GM10266 (cell line): Measurements from ENCODE around the gene TCF19.

Experiments used
- DNase-seq: peaks from one replicate; pipeline ENCODE4 v3.0.0; 2012; ENCODE audit errors: extremely low spot score
- TF ChIP-seq, protein P1 (sequence below): IDR thresholded peaks from 2 replicates; pipeline ENCODE4 v1.5.1; 2012; ENCODE audit warnings: mild to moderate bottlenecking, low read depth; ENCODE audit not compliant: control insufficient read depth, insufficient read depth; ENCODE audit errors: missing control alignments

TCF19 gene

DNA sequence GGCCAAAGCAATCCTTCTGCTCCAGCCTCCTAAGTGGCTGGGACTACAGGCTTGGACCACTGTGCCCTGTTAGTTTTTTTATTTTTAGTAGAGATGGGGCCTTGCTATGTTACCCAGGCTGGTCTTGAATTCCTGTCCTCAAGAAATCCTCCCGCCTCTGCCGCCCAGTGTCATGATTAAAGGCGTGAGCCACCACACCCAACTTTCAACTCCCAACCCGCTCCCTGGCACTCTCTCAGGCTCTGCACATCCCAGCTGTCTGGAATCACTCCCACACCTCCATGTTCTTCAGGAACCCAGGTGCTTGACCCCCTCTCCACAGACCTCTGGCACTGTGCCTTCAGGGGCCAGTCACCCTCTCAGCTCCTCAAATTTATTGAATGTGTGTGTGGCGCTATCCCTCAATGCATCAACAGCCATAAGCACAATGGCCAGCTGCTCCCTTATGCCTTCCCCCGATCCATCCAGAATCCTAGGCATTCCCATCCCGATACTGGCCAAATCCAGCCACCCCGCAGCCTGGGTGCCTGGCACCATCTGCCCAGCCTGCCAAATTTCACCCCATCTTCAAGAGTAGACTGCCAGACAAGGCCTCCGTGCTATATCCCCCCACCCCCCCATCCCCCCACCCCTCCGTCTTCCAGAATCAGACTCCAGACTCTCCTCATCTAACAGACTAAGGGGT is 12.7 kb downstream of the TCF19 start:
- TF ChIP-seq, protein P1, sequence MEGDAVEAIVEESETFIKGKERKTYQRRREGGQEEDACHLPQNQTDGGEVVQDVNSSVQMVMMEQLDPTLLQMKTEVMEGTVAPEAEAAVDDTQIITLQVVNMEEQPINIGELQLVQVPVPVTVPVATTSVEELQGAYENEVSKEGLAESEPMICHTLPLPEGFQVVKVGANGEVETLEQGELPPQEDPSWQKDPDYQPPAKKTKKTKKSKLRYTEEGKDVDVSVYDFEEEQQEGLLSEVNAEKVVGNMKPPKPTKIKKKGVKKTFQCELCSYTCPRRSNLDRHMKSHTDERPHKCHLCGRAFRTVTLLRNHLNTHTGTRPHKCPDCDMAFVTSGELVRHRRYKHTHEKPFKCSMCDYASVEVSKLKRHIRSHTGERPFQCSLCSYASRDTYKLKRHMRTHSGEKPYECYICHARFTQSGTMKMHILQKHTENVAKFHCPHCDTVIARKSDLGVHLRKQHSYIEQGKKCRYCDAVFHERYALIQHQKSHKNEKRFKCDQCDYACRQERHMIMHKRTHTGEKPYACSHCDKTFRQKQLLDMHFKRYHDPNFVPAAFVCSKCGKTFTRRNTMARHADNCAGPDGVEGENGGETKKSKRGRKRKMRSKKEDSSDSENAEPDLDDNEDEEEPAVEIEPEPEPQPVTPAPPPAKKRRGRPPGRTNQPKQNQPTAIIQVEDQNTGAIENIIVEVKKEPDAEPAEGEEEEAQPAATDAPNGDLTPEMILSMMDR, result no peak

DNA sequence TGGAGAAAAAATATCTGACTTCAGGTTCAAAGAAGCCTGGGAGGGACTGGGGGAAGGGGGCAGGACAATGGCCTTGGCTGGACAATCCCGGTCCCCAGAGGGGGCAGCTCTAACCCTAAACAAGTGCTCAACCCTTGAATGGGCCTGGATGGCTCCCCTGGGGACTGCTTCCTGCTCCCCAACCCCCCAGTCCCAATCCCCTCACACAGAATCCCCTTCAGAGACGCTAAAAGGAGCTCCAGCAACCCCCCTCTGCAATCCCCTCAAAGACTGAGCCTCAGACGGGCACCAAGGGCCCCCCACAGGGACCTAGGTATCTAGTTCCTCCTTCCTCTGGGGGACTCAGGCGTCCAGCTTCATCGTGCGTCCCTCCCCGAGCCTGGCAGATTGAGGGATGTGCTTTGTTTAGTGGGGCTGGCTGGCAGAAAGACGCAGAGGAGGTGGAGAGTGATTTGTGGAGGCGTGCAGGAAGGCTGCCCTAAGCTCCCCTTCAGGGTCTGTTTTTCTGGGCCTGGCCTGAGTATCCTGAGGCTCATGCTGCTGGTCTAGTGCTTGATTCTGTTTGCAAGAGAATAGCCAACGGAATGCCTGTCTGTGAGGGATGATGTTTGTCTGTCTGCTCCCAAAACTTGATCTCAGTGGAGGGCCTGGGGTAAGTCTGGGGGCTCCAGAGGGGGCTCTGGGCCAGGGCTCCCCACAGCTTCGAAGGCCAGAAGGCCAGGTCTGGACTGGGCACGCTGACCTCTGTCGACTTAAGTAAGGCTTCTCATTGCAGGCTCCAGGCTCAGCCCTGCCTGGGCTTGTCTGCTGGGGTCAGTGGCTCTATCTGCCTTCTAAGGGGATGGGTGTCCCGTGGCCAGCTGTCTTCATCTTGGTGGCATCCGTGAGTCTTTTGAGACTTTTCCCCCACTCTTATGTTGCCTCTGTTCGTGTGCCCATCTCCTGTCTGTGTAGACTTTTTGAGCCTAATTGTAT is 13.8 kb downstream of the TCF19 start:
- no peak for DNase-seq

More for the DNA sequence above, 12.7 kb downstream of the TCF19 start:
- no peak for DNase-seq

DNA sequence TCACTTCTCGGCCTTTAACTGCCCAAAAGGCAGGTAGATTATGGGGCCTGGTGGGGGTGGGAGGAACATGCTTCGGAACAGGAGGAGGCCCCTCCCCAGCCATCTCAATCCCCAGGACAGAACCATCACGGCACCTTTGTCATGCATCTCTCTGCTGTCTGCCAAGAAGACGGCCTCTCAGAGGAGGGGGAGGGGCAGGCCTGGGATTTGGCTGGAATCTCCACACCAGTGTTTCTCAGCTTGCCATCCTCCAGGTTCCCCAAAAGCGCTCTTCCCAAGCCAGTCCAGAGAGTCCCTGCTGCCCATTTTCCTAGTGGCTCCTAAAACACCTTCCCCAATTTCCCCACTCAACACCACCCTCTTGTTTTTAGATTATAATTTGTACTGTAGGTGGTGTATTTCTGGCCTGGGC is 14.6 kb downstream of the TCF19 start:
- no peak for DNase-seq
- TF ChIP-seq, protein P1, result no peak

More for the DNA sequence above, 13.8 kb downstream of the TCF19 start:
- TF ChIP-seq, protein P1, result no peak

DNA sequence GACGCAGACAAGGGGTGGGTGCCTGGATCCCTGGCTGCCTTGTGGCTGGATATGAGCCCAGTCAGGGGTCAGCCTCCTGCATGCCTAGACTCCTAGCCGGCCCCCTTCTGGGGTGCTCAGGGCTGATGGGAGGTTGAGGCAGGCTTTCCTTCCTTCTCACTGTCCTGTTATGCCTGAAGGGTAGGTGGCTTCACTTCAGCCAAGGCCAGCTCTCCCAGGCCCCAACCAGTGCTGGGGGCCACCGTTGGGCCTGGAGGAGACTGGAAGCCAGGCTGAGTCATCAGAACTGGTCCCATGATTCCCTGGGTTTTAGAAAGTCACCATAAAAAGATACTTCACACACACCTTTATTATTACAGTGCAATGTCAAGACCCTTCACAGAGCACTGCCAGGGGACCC is 15.0 kb downstream of the TCF19 start:
- TF ChIP-seq, protein P1, result no peak
- DNase-seq, result no peak

- TF ChIP-seq, protein P1, result no peak
Measured at GRCh38 chr6:31174378-31174777, 16.0 kb downstream of the TCF19 start.

DNA sequence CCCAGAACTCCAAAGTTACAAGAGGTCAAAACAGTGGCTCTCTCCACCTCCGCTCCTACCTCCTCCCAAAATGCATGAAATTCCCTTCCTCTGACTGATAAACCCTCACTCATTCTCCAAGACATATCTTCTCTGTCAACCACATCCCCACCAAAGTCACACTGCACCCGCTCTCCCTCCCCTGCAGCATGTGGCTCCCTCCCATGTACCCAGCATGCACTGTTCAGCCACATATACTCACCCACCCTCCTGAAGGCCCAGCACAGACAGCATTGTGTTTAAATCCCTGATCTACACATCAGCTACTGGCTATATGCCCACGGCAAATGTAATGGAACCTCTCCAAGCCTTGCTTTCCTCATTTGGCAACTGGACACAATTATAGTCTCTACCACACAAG is 17.6 kb downstream of the TCF19 start:
- TF ChIP-seq, protein P1, result no peak
- DNase-seq, result no peak

More at GRCh38 chr6:31174378-31174777, 16.0 kb downstream of the TCF19 start:
- DNase-seq, result no peak
